ENCODE results near the gene HPSE2. TPM values are rescaled to one million over a fixed set of nuclear protein-coding genes. Genes with fewer than 3 reads are reported as not detected.

The HPSE2 gene
- total and polyA plus RNA-seq, 8 donors = 0.04 to 1.1 (median 0.05) TPM; not detected in 5

DNA sequence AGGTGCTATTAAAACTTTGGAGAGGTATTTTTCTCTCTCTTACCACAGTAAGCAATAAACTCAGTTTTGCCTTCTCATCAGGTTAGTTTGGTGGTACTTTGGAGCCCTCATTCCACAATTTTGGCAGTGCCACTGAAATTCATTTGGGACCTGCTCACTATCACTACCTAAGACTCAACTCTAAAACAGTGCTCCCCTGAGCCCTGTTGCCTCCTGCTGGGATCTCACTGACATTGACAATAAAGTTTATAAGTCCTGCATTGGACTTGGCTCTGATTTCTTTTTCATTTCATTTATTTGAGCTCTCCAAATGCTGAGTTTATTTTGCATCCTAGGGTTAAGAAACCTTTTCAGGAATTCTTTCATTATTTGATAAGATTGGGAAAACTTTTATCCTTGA lies 658.1 kb downstream of the HPSE2 start:
- H3K27me3 ChIP-seq = no peaks in the 10 kb centered on the region
- no peaks in the 10 kb centered on the region for H3K4me1 ChIP-seq
- no peak overlapping the region for H3K4me3 ChIP-seq
- ATAC-seq = no peak
- no peak for DNase-seq
- FAIRE-seq = no peak
- no peaks in the 10 kb centered on the region for H3K36me3 ChIP-seq
- no peaks in the 10 kb centered on the region for H3K9me3 ChIP-seq
- TF ChIP-seq, protein P1, sequence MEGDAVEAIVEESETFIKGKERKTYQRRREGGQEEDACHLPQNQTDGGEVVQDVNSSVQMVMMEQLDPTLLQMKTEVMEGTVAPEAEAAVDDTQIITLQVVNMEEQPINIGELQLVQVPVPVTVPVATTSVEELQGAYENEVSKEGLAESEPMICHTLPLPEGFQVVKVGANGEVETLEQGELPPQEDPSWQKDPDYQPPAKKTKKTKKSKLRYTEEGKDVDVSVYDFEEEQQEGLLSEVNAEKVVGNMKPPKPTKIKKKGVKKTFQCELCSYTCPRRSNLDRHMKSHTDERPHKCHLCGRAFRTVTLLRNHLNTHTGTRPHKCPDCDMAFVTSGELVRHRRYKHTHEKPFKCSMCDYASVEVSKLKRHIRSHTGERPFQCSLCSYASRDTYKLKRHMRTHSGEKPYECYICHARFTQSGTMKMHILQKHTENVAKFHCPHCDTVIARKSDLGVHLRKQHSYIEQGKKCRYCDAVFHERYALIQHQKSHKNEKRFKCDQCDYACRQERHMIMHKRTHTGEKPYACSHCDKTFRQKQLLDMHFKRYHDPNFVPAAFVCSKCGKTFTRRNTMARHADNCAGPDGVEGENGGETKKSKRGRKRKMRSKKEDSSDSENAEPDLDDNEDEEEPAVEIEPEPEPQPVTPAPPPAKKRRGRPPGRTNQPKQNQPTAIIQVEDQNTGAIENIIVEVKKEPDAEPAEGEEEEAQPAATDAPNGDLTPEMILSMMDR (IDR thresholded peaks at IDR 0.05) = no peak
- intact Hi-C loops (cut with DNase I) = no loop called here
- H3K27ac ChIP-seq = no peak overlapping the region

DNA sequence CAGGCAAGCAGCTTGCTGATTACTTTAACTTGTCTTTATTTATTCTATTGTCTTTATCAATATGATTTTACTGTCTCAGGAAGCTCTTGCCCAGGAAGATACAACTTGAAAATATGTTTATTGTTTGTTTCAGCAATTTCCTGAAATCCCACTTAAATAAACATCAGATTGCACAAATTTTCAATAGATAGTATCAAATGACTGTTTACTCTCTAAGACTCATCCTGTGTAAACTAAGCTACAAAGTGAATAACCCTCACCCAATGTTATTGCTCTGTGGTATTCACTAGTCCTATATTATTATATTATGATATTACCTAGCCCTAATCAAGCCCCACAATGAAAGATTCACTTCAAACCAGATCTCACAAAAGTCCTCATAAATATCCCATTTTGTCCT lies 658.5 kb downstream of the HPSE2 start:
- TF ChIP-seq, protein P1 (IDR thresholded peaks at IDR 0.05) = no peak
- H3K9me3 ChIP-seq = no peaks in the 10 kb centered on the region
- DNase-seq = no peak
- H3K36me3 ChIP-seq = no peaks in the 10 kb centered on the region
- intact Hi-C loops (cut with DNase I) = no loop called here
- H3K4me1 ChIP-seq = no peaks in the 10 kb centered on the region
- no peak for FAIRE-seq
- H3K27me3 ChIP-seq = no peaks in the 10 kb centered on the region
- ATAC-seq = no peak
- no peak overlapping the region for H3K4me3 ChIP-seq
- no peak overlapping the region for H3K27ac ChIP-seq

DNA sequence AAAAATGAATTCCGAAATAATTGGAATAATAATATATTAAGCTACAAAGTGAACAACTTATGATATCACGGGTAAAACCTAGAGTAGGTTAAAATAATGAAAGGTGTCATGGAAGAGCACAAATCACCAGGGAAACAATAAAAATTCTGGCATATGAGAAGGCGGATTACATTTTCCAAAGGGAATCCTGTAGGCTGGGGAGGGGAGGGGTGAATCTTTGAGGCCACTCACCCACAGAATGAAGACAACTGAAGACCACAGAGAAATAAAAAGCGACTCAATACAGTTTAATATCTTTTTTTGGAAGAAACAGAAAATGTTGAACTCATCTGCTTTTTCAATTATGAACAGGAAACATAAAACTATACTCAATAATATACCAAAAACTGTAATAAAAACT lies 659.6 kb downstream of the HPSE2 start:
- FAIRE-seq (no peak), DNase-seq (no peak), ATAC-seq (no peak)
- no peaks in the 10 kb centered on the region for H3K9me3 ChIP-seq
- H3K4me3 ChIP-seq = no peak overlapping the region
- TF ChIP-seq, protein P1 (IDR thresholded peaks at IDR 0.05) = no peak
- intact Hi-C loops (cut with DNase I) = no loop called here
- H3K27ac ChIP-seq = no peak overlapping the region
- no peaks in the 10 kb centered on the region for H3K4me1 ChIP-seq
- no peaks in the 10 kb centered on the region for H3K36me3 ChIP-seq
- H3K27me3 ChIP-seq = no peaks in the 10 kb centered on the region
- WGBS, 2 donors = 46 to 60% methylated on average over 4 of the region's 4 CpGs

DNA sequence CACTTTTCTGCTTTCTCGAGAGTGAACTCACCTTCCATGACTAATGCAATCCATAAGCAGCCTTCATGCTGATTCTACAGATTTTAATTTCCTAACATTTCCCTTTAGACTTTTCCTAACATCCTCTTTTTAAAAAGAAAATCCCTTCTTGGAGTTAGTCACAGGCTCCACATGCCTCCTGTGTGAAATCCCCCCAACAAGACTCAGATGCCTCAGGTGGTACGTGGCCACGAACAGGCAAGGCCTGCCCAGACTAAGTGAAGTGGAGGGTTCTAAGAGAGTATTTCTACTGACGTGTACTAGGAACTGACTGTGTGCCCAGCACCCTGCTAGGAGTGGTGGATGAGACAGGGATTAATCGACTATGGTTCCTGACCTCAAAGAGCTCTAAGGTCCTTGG lies 663.1 kb downstream of the HPSE2 start:
- FAIRE-seq (no peak), ATAC-seq (no peak), DNase-seq (no peak)
- 56 to 69% methylated on average over 5 of the region's 5 CpGs for WGBS, 2 donors
- intact Hi-C loops (cut with DNase I) = no loop called here
- no peak overlapping the region for H3K27ac ChIP-seq
- H3K27me3 ChIP-seq = no peaks in the 10 kb centered on the region
- H3K36me3 ChIP-seq = no peaks in the 10 kb centered on the region
- TF ChIP-seq, protein P1 (IDR thresholded peaks at IDR 0.05) = no peak
- no peak overlapping the region for H3K4me3 ChIP-seq
- H3K9me3 ChIP-seq = no peaks in the 10 kb centered on the region
- H3K4me1 ChIP-seq = no peaks in the 10 kb centered on the region

DNA sequence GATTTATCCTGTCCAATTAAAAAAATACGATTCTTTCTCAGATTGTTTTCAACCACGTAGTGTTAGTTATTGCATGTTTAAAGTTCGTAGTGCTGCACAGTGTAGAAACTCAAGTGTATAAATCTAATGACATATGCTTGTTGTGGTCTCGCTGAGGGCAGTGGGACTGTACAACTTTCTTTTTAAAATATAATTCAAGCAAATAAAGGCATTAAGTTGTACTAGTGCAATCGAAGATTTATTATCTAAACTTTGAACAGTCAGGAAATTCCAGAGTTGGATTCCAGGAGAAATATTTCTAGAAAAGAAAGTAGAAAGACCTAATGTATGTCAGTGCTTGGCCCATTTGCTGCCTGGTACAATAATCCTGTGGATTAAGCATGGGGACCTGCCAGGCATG lies 664.8 kb downstream of the HPSE2 start:
- TF ChIP-seq, protein P1 (IDR thresholded peaks at IDR 0.05) = no peak
- FAIRE-seq (no peak), DNase-seq (no peak), ATAC-seq (no peak)
- Histone ChIP-seq H3K9me3 (no peaks in the 10 kb centered on the region), H3K4me3 (no peak overlapping the region), H3K27me3 (no peaks in the 10 kb centered on the region), H3K4me1 (no peaks in the 10 kb centered on the region), H3K36me3 (no peaks in the 10 kb centered on the region), H3K27ac (no peak overlapping the region)
- 66 to 80% methylated on average over 5 of the region's 5 CpGs for WGBS, 2 donors
- intact Hi-C loops (cut with DNase I) = no loop called here

Data from pancreas (tissue), 10 donors.